Inflammatory macrophage treated with lipopolysaccharide for 4 hours (primary cell): ENCODE data around the gene C19orf73.
A peak's percentile ranks its signal among the peaks of the same experiment; 100 is the strongest.

Experiments
- DNase-seq: peaks from one replicate; pipeline ENCODE4 v3.0.0-alpha.2; 2020

C19orf73 gene

GRCh38 chr19:49097453-49098288, 21.3 kb downstream of the C19orf73 start:
- DNase-seq, result peak; percentile 59

GRCh38 chr19:49094505-49095482, 24.1 kb downstream of the C19orf73 start:
- no peak for DNase-seq

- no peak for DNase-seq
Measured at GRCh38 chr19:49092686-49093085, 26.3 kb downstream of the C19orf73 start.

DNA sequence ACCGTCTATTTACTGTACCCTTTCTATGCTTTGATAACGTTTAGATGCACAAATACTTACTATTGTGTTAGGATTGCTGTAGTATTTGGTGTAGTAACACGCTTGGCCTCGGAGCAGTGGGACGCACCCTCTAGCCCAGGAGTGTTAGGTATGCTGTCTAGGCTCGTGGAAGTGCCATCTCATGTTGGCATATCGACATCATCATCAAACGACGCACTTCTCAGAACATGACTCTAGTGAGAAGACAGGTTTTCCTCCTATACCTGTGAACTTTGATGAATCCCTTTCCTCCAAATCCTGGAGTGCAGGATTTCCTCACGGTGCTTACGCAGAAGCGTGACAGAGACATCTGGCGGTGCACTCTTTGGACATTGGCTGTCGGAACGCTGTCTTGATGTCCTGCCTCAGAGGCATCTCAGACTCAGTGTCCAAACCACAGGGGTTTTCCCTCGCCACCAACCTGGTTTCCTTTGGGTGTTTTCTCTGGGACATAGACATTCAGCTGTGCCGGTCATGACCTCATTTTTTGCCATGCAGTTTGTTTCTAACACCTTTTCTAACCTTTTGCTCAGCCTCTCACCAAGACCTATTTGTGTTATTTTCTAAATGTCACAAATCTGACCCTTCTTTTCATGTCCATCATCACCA, 27.4 kb downstream of the C19orf73 start:
- no peak for DNase-seq

- DNase-seq, result no peak
Measured at GRCh38 chr19:49086296-49086695, 32.6 kb downstream of the C19orf73 start.

DNA sequence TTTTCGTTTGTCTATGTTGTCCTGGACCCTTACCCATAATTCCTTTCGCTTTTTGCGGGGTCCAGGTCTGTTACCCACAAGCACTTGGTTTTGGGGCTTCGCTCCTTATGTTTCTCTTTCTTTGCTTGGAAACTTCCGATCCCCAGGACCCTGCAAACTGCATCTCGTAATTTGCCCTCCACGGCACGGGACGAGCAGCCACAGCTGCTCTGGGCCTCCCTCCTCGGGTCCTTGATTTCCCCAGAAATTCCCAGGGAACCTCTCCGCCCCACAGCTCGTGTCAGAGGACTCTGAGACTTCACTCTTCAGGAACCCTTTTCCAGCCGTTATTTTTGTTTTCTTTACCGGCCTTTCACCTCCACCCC, 33.1 kb downstream of the C19orf73 start:
- no peak for DNase-seq

DNA sequence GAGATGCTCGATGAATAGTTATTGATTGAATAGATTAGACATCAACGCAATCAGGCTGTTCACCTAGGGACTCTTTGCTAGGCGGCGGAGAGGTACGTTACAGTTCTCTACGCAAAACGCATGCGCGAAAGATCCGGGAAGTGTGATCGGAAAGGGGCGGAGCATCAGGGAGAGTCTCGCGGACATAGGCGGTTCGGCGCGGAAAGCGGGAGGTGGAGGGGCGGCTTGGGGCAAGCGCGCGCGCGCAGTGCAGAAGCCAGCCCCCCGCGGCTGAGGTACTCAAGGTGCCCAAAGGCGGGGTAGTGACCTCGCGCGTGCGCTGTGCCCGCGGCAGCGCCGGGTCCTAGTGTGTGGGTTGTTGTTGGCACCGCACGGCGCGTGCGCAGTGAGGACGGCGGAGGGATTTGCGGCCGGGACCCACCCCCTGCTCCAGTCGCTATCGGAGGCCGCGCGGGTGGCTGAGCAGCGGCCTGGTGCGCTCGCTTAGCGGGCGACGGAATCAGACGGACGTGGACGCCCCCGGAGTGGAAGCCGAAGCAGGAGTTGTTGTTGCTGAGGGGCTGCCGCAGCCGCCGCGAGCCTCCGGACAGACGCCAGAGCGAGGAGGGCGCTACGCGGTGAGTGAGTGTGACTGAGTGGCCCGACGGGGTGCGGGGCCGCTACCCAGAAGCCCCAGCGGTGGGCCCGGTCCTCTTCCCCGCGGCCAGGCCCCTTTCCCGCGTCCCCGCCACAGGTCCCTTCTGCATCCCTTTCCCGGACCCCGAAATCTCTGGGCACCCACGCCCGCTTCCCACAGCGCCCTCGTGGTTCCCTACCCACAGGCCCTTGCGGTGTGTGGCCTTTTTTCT, 33.7 kb downstream of the C19orf73 start, which contains the start of gene SNRNP70:
Gene SNRNP70, plus strand, starts transcription at position 432 of the 848 bp plus-strand sequence. CDS start 964 bp downstream, outside the sequence.
- peak; percentile 99 for DNase-seq

DNA sequence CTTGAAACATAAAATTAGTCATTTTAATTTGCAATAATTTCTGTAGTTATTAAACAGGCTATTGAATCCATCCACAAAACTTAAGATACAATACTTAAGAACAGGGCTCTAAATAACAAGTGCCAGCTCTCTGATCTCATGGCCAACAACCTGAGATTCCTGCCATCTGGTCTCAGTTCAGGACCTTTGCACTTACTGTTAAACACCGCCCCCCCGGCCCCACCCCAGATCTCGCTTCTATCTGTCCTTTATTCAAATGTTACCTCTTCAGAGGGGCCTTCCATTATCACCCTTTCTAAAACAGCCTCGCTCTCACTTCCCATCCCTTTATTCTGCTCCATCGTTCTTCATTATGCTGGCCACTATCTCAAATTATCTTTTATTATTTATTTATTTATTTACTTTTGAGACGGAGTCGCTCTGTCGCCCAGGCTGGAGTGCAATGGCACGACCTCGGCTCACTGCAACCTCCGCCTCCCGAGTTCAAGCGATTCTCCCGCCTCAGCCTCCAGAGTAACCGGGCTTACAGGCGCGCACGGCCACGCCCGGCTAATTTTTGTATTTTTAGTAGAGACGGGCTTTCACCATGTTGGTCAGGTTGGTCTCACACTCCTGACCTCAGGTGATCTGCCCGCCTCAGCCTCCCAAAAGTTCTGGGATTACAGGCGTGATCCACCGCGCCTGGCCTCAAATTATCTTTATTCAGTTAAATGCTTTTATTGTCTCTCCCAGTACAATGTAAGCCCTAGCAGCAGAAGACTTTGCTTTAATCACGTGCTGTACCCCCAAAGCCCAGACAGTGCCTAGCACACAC, 34.5 kb downstream of the C19orf73 start:
- DNase-seq, result no peak

DNA sequence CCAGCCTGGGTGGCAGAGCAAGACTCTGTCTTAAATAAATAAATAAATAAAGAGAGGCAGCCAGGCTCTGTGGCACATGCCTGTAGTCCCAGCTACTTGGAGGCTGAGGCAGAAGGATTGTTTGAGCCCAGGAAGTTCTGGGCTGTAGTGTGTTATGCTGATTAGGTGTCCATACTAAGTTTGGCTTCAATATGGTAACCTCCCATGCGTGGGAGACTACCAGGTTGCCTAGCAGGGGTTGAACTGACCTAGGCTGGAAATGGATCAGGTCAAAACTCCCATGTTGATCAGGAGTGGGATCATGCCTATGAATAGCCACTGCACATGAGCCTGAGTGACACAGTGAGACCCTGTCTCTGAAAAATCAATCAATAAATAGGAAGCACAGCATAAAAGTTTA, 37.7 kb downstream of the C19orf73 start:
- no peak for DNase-seq

- no peak for DNase-seq
Measured at GRCh38 chr19:49080392-49080791, 38.6 kb downstream of the C19orf73 start.

DNA sequence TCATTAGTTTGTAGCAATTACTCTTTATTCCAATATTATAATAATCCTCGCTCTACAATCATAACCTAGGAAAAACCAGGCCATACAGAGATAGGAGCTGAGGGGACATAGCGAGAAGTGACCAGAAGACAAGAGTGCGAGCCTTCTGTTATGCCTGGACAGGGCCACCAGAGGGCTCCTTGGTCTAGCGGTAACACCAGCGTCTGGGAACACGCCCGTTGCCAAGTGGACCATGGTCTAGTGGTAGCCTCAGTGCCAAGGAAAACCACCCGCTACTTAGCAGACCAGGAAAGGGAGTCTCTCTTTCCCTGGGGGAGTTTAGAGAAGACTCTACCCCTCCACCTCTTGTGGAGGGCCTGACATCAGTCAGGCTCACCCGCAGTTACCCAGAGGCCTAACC, 44.1 kb downstream of the C19orf73 start:
- peak; percentile 33 for DNase-seq

DNA sequence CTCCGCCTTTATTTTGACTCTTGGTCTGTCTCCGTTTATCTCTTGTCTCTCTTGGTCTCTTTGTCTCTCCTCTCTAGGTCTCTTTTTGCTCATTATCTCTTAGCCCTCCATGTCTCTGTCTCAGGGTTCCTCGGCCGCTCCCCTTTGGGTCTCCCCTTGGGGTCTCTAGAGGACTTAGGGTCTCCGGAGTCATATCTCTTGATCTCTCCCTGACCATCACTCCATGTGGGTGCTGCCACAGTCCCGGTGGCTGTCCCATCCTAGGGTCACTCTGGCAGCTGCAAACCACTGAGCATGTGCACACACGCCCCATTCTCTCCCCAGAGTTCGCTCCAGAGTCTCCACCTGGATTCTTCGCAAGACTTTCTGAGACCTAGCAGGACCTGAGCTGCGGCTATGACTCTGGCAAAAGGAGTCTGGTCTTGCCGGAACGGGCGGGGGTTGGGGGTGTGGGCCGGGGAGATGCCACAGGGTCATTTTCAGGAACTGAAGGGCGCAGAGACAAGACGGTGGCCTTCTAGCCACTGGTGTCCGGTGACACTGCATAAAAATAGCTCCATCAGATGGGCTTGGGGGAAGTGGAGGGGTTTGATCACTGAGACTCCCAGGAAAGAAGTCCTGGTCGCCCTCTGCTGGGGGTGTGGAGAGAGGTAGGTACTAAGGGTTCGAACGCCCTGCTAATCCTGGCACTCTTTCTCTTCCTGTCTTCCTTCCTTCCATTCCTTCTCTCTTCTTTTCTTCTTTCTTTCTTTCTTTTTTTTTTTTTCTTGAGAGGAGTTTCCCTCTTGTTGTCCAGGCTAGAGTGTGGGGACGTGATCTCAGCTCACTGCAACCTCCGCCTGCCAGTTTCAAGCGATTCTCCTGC, 45.2 kb downstream of the C19orf73 start:
- peak; percentile 16 for DNase-seq

GRCh38 chr19:49071860-49072547, 46.9 kb downstream of the C19orf73 start:
- DNase-seq, result no peak

GRCh38 chr19:49070416-49070815, 48.5 kb downstream of the C19orf73 start:
- no peak for DNase-seq

GRCh38 chr19:49069026-49069425, 49.9 kb downstream of the C19orf73 start:
- no peak for DNase-seq
